ENCODE measurements around the gene NTRK3. TPM values are rescaled to one million over a fixed set of nuclear protein-coding genes. Genes with fewer than 3 reads are reported as not detected.

The NTRK3 gene
- total RNA-seq, 1 donor from 2014 or later = 1.1 TPM

DNA sequence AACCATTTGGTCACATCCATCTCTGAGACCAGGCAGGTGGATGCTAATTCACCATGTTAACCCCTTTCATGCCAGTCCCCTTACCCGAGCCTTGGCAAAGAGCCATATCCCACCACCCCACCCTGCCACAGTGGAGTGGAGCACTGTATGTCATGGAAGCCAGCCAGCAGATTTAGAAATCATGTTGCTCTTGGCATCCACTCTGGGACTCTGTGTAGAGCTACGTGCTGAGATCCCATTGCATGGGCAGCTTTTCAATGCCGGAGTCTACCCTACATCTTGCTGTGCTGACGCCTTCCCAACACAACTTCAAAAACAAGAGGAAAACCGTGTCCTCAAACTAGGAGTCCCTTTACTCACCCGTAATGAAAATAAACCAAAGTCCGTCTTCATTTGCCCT lies 131.0 kb downstream of the NTRK3 start:
- no peaks in the 10 kb centered on the region for H3K4me1 Mint-ChIP-seq
- H3K4me3 Mint-ChIP-seq = no peak overlapping the region
- H3K36me3 Mint-ChIP-seq (ENCODE audit: low read depth) = peaks cover 2% of the 10 kb centered on the region
- no peak for TF ChIP-seq CTCF (conservative IDR thresholded peaks at IDR 0.05)
- no peak overlapping the region for H3K27ac Mint-ChIP-seq (ENCODE audit: unreplicated experiment)
- peaks cover 26% of the 10 kb centered on the region for H3K27me3 Mint-ChIP-seq (ENCODE audit: low read depth)
- no peak for DNase-seq (ENCODE audit: low read depth, low spot score)
- H3K9me3 Mint-ChIP-seq = peaks cover 2% of the 10 kb centered on the region

GRCh38 chr15:88124199-88124598 lies 132.3 kb downstream of the NTRK3 start:
- TF ChIP-seq CTCF (conservative IDR thresholded peaks at IDR 0.05) = no peak
- peaks cover 2% of the 10 kb centered on the region for H3K36me3 Mint-ChIP-seq (ENCODE audit: low read depth)
- peaks cover 26% of the 10 kb centered on the region for H3K27me3 Mint-ChIP-seq (ENCODE audit: low read depth)
- H3K4me1 Mint-ChIP-seq = no peaks in the 10 kb centered on the region
- H3K9me3 Mint-ChIP-seq = peaks cover 2% of the 10 kb centered on the region
- peak overlapping the region; percentile 36 for H3K27ac Mint-ChIP-seq (ENCODE audit: unreplicated experiment)
- no peak for DNase-seq (ENCODE audit: low read depth, low spot score)
- no peak overlapping the region for H3K4me3 Mint-ChIP-seq

DNA sequence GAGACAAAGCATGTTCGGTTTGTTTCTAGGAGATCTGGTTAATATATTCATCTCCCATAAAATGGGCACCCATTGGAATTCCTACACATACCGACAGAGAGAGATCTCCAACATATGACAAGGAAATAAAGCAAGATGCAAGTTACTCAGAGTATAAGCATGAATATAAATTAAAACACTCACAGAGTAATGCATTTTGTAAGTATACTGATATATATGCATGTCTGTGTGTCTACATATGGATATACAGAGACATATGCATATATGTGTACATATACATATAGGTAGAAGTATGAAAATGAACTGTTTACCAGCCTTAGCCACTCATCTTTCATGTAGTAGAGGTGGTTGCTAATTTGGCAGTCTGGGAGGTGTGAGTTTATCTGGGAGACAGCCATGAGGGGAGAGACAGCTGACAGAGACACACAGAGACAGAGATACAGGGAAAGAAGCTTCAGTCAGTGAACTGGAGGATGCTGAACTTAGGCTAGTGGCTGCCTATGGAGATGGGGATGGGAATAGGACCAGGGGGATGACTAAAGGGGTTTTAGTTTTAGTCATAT lies 134.5 kb downstream of the NTRK3 start:
- Mint-ChIP-seq H3K4me1 (no peaks in the 10 kb centered on the region), H3K4me3 (no peak overlapping the region), H3K27ac (ENCODE audit: unreplicated experiment) (no peak overlapping the region), H3K27me3 (ENCODE audit: low read depth) (peaks cover 15% of the 10 kb centered on the region), H3K9me3 (peaks cover 2% of the 10 kb centered on the region), H3K36me3 (ENCODE audit: low read depth) (peaks cover 2% of the 10 kb centered on the region)
- no peak for DNase-seq (ENCODE audit: low read depth, low spot score)
- TF ChIP-seq CTCF (conservative IDR thresholded peaks at IDR 0.05) = no peak

- no peak for TF ChIP-seq CTCF (conservative IDR thresholded peaks at IDR 0.05)
- DNase-seq (ENCODE audit: low read depth, low spot score) = no peak
- Mint-ChIP-seq H3K27me3 (ENCODE audit: low read depth) (peaks cover 15% of the 10 kb centered on the region), H3K4me1 (no peaks in the 10 kb centered on the region), H3K27ac (ENCODE audit: unreplicated experiment) (no peak overlapping the region), H3K9me3 (no peaks in the 10 kb centered on the region), H3K36me3 (ENCODE audit: low read depth) (peaks cover under 1% of the 10 kb centered on the region), H3K4me3 (no peak overlapping the region)
Observed at GRCh38 chr15:88120026-88120425, 136.5 kb downstream of the NTRK3 start.

DNA sequence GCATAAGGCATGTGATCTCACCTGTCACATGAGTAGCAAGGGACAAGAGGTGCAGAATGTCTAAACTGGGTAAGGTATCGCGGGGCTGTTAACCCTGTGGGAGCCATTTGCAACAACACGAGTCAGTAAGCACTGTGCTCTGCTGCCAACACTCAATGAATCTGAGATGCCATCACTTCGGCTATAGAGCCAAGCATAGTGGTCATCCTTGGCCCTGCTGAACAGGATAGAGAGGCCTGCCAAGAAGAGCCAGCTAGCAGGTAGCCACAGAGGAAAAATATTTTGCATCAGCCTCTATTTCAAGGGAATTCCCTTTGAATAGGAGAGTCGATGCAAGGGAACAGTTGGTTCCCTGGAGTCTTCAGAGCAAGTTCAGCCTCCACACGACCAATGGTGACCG lies 137.8 kb downstream of the NTRK3 start:
- Mint-ChIP-seq H3K9me3 (no peaks in the 10 kb centered on the region), H3K4me3 (no peak overlapping the region), H3K36me3 (ENCODE audit: low read depth) (no peaks in the 10 kb centered on the region), H3K27ac (ENCODE audit: unreplicated experiment) (no peak overlapping the region), H3K4me1 (no peaks in the 10 kb centered on the region), H3K27me3 (ENCODE audit: low read depth) (peaks cover 12% of the 10 kb centered on the region)
- no peak for DNase-seq (ENCODE audit: low read depth, low spot score)
- no peak for TF ChIP-seq CTCF (conservative IDR thresholded peaks at IDR 0.05)
